Mesodermal cell (in vitro differentiated cells): Measurements from ENCODE around the gene FAM89B.

Source experiments
- H3K27ac ChIP-seq: 2 replicates; pipeline ENCODE4 v1.7.0; 2013; ENCODE audit warnings: mild to moderate bottlenecking, low read depth, low read length, moderate library complexity; ENCODE audit not compliant: severe bottlenecking
- H3K36me3 ChIP-seq: 2 replicates; pipeline ENCODE4 v1.7.1; 2013; ENCODE audit warnings: mild to moderate bottlenecking, low read length, moderate library complexity; ENCODE audit not compliant: control insufficient read depth, insufficient read depth
- H3K4me1 ChIP-seq: one replicate; pipeline ENCODE4 v1.7.1; 2013; ENCODE audit warnings: mild to moderate bottlenecking, low read length; ENCODE audit not compliant: insufficient read depth, control insufficient read depth, poor library complexity, severe bottlenecking
- H3K4me3 ChIP-seq: 2 replicates; pipeline ENCODE4 v1.7.0; 2013; ENCODE audit warnings: low read length, control low read depth, mild to moderate bottlenecking; ENCODE audit not compliant: insufficient read depth, poor library complexity, severe bottlenecking; ENCODE audit errors: extremely low read depth
- H3K9me3 ChIP-seq: 2 replicates; pipeline ENCODE4 v1.7.1; 2013; ENCODE audit warnings: mild to moderate bottlenecking, low read length, moderate library complexity; ENCODE audit not compliant: control insufficient read depth
- WGBS, 2 experiments: methylation state at CpG; one replicate each; pipeline ENCODE4 v1.1.5; 2013; ENCODE audit warnings: missing lambda C conversion rate in 2 of 2; ENCODE audit not compliant: insufficient coverage in 2 of 2; 5-methylcytosine and 5-hydroxymethylcytosine counted together

The FAM89B gene

DNA sequence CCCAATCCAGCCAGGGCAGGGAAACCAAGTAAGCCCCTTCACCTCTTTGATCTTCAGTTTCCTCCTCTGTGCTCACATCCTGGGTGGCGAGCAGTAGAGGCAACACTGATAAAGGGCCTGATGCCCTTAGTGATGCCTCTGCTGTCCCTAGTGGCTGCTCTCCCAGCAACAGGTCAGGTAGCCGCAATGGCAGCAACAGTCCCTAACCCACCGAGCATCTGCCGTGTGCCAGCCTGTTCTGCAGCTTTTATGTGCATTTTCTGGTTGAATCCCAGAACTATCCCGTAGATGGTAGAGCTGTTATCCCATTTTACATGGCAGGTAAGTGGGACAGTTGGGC is 42.2 kb upstream of the FAM89B start:
- Histone ChIP-seq H3K4me1 (no peaks in the 10 kb centered on the region), H3K4me3 (no peak overlapping the region), H3K9me3 (no peaks in the 10 kb centered on the region), H3K36me3 (peaks cover 82% of the 10 kb centered on the region), H3K27ac (no peak overlapping the region)
- whole genome bisulfite sequencing, 2 experiments, result 85 to 100% methylated on average over 4 to 5 of the region's 5 CpGs

DNA sequence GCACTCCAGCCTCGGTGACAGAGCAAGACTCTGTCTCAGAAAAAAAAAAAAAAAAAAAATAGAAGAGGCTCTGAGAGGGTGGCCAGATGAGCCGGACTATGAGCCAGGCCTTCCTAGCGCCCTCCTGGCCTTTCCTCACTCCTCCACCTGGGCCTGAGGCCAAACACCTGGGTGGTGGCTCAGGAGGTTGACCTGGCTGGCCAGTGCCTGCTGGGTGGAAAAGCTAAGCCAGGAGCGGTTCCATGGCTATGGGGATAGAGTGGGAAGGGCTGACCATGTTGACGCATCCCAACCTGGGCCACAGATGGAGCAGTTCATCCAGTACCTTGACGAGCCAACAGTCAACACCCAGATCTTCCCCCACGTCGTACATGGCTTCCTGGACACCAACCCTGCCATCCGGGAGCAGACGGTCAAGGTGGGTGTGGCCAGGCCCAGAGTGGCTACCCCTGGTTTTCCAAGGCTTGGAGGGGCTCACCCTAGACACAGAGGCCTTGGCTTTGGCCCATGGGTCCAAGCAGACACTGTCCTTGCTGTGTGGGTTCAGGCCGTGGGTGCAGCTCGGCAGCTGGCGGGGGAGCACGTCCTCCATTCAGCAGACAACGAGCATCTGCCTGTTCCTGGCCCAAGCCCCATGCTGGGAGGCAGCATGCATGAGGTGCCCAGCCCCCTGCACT is 39.8 kb upstream of the FAM89B start:
- peaks cover 87% of the 10 kb centered on the region for H3K36me3 ChIP-seq
- H3K9me3 ChIP-seq, result no peaks in the 10 kb centered on the region
- no peak overlapping the region for H3K27ac ChIP-seq
- no peaks in the 10 kb centered on the region for H3K4me1 ChIP-seq
- no peak overlapping the region for H3K4me3 ChIP-seq
- 95% methylated on average over 13 of the region's 15 CpGs for WGBS, 2 experiments

DNA sequence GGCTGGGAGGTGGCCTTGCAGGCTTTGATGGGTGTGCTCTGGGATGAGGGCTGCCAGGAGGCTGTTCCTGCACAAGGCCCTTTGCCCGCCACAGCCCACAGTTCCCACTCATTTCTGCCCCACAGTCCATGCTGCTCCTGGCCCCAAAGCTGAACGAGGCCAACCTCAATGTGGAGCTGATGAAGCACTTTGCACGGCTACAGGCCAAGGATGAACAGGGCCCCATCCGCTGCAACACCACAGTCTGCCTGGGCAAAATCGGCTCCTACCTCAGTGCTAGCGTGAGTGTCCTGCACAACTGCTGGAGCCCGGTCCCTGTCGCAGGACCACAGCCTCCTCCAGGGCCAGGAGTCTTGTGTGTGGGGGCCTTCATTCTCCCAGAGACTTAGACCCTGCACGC is 37.2 kb upstream of the FAM89B start:
- no peak overlapping the region for H3K27ac ChIP-seq
- no peak overlapping the region for H3K4me3 ChIP-seq
- no peaks in the 10 kb centered on the region for H3K4me1 ChIP-seq
- peaks cover 76% of the 10 kb centered on the region for H3K36me3 ChIP-seq
- H3K9me3 ChIP-seq, result no peaks in the 10 kb centered on the region
- WGBS, 2 experiments, result 95 to 99% methylated on average over 9 of the region's 9 CpGs

GRCh38 chr11:65536412-65537295 is 35.7 kb upstream of the FAM89B start:
- WGBS, 2 experiments, result 98 to 99% methylated on average over 7 to 8 of the region's 12 CpGs
- Histone ChIP-seq H3K9me3 (no peaks in the 10 kb centered on the region), H3K4me3 (no peak overlapping the region), H3K36me3 (peaks cover 60% of the 10 kb centered on the region), H3K27ac (no peak overlapping the region), H3K4me1 (no peaks in the 10 kb centered on the region)

DNA sequence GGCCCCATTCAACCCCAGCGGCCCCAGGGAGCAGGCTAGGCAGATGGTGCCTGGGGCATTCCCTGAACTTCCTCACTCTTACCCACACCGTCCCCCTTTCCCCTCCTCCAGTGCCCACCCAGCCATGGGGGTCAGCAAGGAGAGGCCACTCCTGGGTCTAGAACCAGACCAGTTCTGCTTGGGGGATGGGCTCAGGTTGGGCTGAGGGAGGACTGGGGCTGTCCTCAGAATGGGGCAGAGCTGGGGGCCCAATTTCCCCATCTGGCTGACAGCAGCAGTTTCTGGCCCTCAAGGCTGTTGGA is 35.1 kb upstream of the FAM89B start:
- 100% methylated on average over 1 of the region's 2 CpGs; no CpG with 5 or more reads in 1 of the 2 experiments for WGBS, 2 experiments
- Histone ChIP-seq H3K36me3 (peaks cover 55% of the 10 kb centered on the region), H3K4me1 (no peaks in the 10 kb centered on the region)

DNA sequence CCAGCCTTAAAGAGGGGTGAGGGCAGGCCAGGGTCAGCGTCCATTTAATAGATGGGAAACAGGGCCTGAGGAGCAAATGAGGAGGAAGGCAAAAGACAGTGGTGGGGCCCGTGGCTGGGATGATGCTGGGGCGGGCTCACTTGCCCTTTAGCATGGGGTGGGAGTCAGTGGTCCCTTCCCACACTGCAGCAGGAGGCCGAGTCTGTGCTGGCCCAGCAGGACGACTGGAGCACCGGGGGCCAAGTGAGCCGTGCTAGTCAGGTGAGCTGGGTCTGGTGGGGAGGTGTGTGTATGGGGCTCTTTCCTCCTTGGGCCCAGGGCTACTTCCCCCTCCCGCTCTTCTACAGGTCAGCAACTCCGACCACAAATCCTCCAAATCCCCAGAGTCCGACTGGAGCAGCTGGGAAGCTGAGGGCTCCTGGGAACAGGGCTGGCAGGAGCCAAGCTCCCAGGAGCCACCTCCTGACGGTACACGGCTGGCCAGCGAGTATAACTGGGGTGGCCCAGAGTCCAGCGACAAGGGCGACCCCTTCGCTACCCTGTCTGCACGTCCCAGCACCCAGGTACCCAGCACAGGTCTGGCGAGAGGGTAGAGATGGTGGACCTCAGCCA is 34.6 kb upstream of the FAM89B start:
- H3K4me3 ChIP-seq, result no peak overlapping the region
- WGBS, 2 experiments, result 93 to 97% methylated on average over 12 to 14 of the region's 18 CpGs
- H3K36me3 ChIP-seq, result peaks cover 50% of the 10 kb centered on the region
- no peaks in the 10 kb centered on the region for H3K4me1 ChIP-seq
- H3K27ac ChIP-seq, result no peak overlapping the region
- H3K9me3 ChIP-seq, result no peaks in the 10 kb centered on the region

More for the DNA sequence above, 35.1 kb upstream of the FAM89B start:
- H3K4me3 ChIP-seq, result no peak overlapping the region
- H3K27ac ChIP-seq, result no peak overlapping the region
- no peaks in the 10 kb centered on the region for H3K9me3 ChIP-seq

- Histone ChIP-seq H3K27ac (no peak overlapping the region), H3K4me3 (no peak overlapping the region), H3K9me3 (no peaks in the 10 kb centered on the region), H3K36me3 (peaks cover 44% of the 10 kb centered on the region), H3K4me1 (no peaks in the 10 kb centered on the region)
- 91 to 92% methylated on average over 33 to 43 of the region's 43 CpGs for WGBS, 2 experiments
Observed at GRCh38 chr11:65538232-65538914, 34.0 kb upstream of the FAM89B start.

GRCh38 chr11:65538915-65539743 is 33.2 kb upstream of the FAM89B start:
- Histone ChIP-seq H3K9me3 (no peaks in the 10 kb centered on the region), H3K36me3 (peaks cover 40% of the 10 kb centered on the region), H3K4me1 (no peaks in the 10 kb centered on the region), H3K27ac (no peak overlapping the region), H3K4me3 (no peak overlapping the region)
- 16 to 21% methylated on average over 74 to 88 of the region's 92 CpGs for WGBS, 2 experiments

GRCh38 chr11:65539744-65540289 is 32.5 kb upstream of the FAM89B start:
- H3K4me1 ChIP-seq, result no peaks in the 10 kb centered on the region
- H3K36me3 ChIP-seq, result peaks cover 33% of the 10 kb centered on the region
- H3K4me3 ChIP-seq, result peak overlapping the region; percentile 34
- 5 to 7% methylated on average over 39 to 60 of the region's 60 CpGs for WGBS, 2 experiments
- H3K27ac ChIP-seq, result no peak overlapping the region
- no peaks in the 10 kb centered on the region for H3K9me3 ChIP-seq
